K562 (cell line): ENCODE results near the gene ARHGEF38. TPM values are rescaled to one million over a fixed set of nuclear protein-coding genes. Genes with fewer than 3 reads are reported as not detected.

Experiments
- ILK ChIP-seq: fragments of 450-650 bp; IDR thresholded peaks from 2 replicates; pipeline ENCODE4 v1.6.1; 2016; ENCODE audit warnings: missing genetic modification characterization, low read depth, mild to moderate bottlenecking, missing compliant biosample characterization, moderate library complexity, borderline replicate concordance
- KAT7 ChIP-seq: sonication (generic); formaldehyde crosslinking; IDR thresholded peaks from 2 replicates; pipeline ENCODE4 v1.8.0; 2022; ENCODE audit warnings: missing genetic modification reagents, mild to moderate bottlenecking, borderline replicate concordance
- NR2C1 ChIP-seq, 2 experiments: fragments of 450-650 bp; IDR thresholded peaks; 2 replicates each; pipeline ENCODE4 v1.6.1; 2017; ENCODE audit warnings: mild to moderate bottlenecking in 2 of 2, antibody characterized with exemption in 1 of 2, inconsistent platforms in 1 of 2, missing compliant biosample characterization in 1 of 2, missing genetic modification characterization in 1 of 2
- polyA plus RNA-seq, 8 experiments: library from polyadenylated mRNA; depleted of rRNA in 4 of 8; stranded (reverse) in 5 of 8; unstranded in 3 of 8; fragments of >200 nt; fragmentation: Nextera tagmentation in 2 of 8; fragmentation: Illumina TruSeq in 1 of 8; extraction: Ambion mirVana in 2 of 8; extraction: Trizol in 1 of 8; gene quantifications; 2 replicates each; pipeline versions ENCODE4 v1.2.1 to v1.2.3, GENCODE V29; 2011 to 2014; ENCODE audit warnings: inconsistent platforms in 1 of 8, missing spikeins in 1 of 8
- total RNA-seq, 7 experiments: library from RNA; depleted of rRNA in 6 of 7; stranded (reverse); fragments of >200 nt in 6 of 7; fragmentation: Illumina TruSeq in 2 of 7; extraction: Trizol in 2 of 7; gene quantifications; 2 replicates each; pipeline versions ENCODE4 v1.2.1 to v1.2.3, GENCODE V29; 2011 to 2021; ENCODE audit warnings: low replicate concordance in 1 of 7
- TF ChIP-seq, protein P1 (sequence below), 2 experiments: fragments of 450-650 bp; formaldehyde crosslinking in 1 of 2; IDR thresholded peaks; 2 replicates each; pipeline versions ENCODE4 v1.4.0 to v1.6.1; 2014 to 2020; ENCODE audit warnings: mild to moderate bottlenecking in 2 of 2, borderline replicate concordance in 1 of 2, low read depth in 1 of 2
- TF ChIP-seq, protein P2 (sequence below): fragments of 450-650 bp; IDR thresholded peaks from 2 replicates; pipeline ENCODE4 v1.6.1; 2016; ENCODE audit warnings: mild to moderate bottlenecking, moderate library complexity

The ARHGEF38 gene
- total and polyA plus RNA-seq, 9 of the 15 experiments (the other 6 are each of a cell fraction or from before 2014, with no cell fraction given) = 0.17 TPM; not detected in 8

DNA sequence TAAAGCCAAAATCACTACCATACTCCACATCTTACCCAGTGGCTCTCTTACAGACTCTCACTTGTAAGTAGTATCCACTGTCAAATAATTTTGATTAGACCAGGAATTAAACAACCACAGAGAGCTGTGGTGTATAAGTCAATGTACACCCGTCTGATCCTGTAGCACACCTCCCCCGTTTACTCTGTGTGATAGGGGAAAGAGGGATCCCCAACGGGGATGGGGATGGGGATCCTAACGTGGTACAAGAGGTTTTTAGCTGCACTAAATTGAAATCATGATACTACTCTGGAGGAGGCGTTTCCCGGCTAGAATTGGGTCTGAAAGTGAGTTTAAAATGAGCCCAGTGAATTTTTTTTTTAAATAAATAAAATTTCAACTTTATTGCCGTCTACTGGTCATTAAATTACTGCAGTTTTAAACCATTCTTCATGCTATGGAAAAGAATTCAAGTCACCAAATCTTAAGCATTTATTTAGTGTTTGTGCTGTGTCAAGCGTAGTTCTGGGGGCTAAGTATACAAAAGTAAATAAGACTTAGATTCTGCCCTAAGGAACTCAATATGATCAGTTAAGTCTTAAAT lies 79.5 kb downstream of the ARHGEF38 start (continued):
- no peak for TF ChIP-seq KAT7
- TF ChIP-seq, protein P1, sequence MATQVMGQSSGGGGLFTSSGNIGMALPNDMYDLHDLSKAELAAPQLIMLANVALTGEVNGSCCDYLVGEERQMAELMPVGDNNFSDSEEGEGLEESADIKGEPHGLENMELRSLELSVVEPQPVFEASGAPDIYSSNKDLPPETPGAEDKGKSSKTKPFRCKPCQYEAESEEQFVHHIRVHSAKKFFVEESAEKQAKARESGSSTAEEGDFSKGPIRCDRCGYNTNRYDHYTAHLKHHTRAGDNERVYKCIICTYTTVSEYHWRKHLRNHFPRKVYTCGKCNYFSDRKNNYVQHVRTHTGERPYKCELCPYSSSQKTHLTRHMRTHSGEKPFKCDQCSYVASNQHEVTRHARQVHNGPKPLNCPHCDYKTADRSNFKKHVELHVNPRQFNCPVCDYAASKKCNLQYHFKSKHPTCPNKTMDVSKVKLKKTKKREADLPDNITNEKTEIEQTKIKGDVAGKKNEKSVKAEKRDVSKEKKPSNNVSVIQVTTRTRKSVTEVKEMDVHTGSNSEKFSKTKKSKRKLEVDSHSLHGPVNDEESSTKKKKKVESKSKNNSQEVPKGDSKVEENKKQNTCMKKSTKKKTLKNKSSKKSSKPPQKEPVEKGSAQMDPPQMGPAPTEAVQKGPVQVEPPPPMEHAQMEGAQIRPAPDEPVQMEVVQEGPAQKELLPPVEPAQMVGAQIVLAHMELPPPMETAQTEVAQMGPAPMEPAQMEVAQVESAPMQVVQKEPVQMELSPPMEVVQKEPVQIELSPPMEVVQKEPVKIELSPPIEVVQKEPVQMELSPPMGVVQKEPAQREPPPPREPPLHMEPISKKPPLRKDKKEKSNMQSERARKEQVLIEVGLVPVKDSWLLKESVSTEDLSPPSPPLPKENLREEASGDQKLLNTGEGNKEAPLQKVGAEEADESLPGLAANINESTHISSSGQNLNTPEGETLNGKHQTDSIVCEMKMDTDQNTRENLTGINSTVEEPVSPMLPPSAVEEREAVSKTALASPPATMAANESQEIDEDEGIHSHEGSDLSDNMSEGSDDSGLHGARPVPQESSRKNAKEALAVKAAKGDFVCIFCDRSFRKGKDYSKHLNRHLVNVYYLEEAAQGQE (IDR thresholded peaks at IDR 0.05; ENCODE audit: borderline replicate concordance) = no peak
- TF ChIP-seq, protein P1 (CRISPR knock-in tag; IDR thresholded peaks at IDR 0.05; ENCODE audit: low read depth) = no peak
- TF ChIP-seq, protein P2, sequence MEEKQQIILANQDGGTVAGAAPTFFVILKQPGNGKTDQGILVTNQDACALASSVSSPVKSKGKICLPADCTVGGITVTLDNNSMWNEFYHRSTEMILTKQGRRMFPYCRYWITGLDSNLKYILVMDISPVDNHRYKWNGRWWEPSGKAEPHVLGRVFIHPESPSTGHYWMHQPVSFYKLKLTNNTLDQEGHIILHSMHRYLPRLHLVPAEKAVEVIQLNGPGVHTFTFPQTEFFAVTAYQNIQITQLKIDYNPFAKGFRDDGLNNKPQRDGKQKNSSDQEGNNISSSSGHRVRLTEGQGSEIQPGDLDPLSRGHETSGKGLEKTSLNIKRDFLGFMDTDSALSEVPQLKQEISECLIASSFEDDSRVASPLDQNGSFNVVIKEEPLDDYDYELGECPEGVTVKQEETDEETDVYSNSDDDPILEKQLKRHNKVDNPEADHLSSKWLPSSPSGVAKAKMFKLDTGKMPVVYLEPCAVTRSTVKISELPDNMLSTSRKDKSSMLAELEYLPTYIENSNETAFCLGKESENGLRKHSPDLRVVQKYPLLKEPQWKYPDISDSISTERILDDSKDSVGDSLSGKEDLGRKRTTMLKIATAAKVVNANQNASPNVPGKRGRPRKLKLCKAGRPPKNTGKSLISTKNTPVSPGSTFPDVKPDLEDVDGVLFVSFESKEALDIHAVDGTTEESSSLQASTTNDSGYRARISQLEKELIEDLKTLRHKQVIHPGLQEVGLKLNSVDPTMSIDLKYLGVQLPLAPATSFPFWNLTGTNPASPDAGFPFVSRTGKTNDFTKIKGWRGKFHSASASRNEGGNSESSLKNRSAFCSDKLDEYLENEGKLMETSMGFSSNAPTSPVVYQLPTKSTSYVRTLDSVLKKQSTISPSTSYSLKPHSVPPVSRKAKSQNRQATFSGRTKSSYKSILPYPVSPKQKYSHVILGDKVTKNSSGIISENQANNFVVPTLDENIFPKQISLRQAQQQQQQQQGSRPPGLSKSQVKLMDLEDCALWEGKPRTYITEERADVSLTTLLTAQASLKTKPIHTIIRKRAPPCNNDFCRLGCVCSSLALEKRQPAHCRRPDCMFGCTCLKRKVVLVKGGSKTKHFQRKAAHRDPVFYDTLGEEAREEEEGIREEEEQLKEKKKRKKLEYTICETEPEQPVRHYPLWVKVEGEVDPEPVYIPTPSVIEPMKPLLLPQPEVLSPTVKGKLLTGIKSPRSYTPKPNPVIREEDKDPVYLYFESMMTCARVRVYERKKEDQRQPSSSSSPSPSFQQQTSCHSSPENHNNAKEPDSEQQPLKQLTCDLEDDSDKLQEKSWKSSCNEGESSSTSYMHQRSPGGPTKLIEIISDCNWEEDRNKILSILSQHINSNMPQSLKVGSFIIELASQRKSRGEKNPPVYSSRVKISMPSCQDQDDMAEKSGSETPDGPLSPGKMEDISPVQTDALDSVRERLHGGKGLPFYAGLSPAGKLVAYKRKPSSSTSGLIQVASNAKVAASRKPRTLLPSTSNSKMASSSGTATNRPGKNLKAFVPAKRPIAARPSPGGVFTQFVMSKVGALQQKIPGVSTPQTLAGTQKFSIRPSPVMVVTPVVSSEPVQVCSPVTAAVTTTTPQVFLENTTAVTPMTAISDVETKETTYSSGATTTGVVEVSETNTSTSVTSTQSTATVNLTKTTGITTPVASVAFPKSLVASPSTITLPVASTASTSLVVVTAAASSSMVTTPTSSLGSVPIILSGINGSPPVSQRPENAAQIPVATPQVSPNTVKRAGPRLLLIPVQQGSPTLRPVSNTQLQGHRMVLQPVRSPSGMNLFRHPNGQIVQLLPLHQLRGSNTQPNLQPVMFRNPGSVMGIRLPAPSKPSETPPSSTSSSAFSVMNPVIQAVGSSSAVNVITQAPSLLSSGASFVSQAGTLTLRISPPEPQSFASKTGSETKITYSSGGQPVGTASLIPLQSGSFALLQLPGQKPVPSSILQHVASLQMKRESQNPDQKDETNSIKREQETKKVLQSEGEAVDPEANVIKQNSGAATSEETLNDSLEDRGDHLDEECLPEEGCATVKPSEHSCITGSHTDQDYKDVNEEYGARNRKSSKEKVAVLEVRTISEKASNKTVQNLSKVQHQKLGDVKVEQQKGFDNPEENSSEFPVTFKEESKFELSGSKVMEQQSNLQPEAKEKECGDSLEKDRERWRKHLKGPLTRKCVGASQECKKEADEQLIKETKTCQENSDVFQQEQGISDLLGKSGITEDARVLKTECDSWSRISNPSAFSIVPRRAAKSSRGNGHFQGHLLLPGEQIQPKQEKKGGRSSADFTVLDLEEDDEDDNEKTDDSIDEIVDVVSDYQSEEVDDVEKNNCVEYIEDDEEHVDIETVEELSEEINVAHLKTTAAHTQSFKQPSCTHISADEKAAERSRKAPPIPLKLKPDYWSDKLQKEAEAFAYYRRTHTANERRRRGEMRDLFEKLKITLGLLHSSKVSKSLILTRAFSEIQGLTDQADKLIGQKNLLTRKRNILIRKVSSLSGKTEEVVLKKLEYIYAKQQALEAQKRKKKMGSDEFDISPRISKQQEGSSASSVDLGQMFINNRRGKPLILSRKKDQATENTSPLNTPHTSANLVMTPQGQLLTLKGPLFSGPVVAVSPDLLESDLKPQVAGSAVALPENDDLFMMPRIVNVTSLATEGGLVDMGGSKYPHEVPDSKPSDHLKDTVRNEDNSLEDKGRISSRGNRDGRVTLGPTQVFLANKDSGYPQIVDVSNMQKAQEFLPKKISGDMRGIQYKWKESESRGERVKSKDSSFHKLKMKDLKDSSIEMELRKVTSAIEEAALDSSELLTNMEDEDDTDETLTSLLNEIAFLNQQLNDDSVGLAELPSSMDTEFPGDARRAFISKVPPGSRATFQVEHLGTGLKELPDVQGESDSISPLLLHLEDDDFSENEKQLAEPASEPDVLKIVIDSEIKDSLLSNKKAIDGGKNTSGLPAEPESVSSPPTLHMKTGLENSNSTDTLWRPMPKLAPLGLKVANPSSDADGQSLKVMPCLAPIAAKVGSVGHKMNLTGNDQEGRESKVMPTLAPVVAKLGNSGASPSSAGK = no peak
- no peak for TF ChIP-seq ILK (tag)
- no peak for TF ChIP-seq NR2C1 (IDR thresholded peaks at IDR 0.05)
- TF ChIP-seq NR2C1 (tag; IDR thresholded peaks at IDR 0.05) = no peak
